GM21390 (cell line): ENCODE results near the gene MSRB2.

ENCODE experiments used
- ATAC-seq: cut with Tn5 transposase; IDR thresholded peaks from one replicate; pipeline ENCODE4 v1.9.1; 2021; ENCODE audit not compliant: unreplicated experiment

Gene MSRB2

GRCh38 chr10:23111517-23112286 is 16.3 kb downstream of the MSRB2 start:
- ATAC-seq, result no peak

DNA sequence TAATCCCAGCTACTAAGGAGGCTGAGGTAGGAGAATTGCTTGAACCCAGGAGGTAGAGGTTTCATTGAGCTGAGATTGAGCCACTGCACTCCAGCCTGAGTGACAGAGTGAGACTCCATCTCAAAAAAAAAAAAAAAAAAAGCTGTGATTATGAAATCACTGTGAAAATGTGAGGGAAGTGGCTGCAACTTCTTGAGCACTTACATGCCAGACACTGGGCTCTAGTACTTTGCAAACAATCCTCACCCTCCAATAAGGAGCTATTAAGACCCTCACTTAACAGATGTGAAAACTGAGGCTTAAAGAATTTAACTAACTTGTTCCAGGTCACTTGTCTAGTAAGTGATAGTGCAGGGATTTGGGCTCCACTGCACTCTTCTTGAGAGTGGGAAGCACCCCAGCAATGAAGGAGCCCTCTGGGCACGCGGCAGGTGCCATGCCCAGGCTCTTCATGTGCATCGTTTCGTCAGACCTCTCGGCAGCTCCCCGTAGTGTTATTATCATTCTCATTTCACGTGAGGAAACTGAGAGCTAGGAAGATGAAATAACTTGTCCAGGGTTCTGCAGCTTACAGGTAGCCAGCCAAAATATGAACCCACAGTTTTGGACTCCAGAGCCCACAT is 19.0 kb downstream of the MSRB2 start:
- ATAC-seq, result no peak

GRCh38 chr10:23116486-23117205 is 21.3 kb downstream of the MSRB2 start:
- ATAC-seq, result no peak

DNA sequence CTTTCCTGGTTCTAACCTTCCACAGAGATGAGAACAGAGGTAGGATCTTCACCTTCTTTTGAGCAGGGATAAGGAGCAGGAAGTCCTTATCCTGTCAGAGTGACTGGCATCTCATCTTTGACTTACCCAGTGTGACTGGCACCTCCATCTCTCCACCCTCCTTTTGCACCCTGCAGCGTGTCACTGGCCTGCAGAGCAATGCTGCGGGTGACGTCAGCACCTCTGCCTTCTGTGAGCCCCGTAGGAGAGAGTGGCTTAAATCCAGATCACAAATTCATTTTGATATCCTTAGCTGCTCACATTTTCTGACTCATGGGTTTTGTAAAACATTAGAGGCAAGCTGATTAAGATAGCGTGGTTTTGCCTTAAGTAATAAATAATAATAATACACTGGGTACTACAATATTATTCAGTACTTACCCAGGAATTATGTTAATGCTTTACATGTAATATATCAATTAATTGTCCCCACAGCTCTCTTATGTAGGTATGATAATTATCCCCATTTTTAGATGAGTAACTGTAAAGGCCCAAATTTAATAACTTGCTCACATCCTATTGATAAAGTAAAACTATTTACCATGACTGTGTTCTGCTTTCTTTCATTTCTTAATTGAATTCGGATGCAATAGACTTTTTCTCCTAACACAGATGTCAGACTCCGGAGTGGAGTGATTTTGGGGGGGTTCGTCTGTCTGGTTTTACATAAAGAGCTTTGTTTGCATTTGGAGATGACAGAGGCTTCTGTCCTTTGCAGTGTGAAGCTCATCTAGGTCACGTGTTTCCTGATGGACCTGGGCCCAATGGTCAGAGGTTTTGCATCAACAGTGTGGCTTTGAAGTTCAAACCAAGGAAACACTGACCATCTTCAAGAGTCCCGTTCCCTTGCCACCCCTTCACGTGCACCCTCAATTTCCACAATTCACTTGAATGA is 24.9 kb downstream of the MSRB2 start:
- no peak for ATAC-seq

DNA sequence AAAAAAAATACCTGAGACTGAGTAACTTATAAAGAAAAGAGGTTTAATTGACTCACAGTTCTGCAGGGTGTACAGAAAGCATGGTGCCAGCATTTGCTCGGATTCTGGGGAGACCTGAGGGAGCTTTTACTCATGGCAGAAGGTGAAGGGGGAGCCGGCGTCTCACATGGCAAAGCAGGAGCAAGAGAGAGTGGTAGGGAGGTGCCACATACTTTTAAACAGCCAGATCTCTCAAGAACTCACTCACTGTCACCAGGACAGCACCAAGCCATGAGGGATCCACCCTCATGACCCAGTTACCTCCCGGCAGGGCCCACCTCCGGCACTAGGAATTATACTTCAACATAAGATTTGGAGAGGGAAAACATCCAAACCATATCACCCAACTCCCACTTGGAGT is 25.8 kb downstream of the MSRB2 start:
- ATAC-seq, result no peak

DNA sequence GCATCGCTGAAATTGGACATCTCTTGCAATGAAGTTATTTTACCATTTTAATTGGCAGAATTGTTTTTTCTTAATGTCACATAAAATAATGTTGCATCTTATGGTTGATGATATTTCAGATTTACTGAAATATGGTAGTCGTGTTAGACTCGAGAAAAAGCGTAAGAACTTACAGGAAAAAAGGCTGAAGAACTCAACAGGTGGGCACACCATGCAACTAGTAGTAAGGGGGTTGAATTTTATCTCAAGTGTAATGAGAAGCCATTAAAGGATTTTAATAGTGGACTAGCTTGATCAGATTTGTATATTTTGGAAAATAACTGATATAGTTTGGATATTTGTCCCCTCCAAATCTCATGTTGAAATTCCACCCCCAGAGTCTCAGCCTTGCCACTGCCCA is 41.1 kb downstream of the MSRB2 start:
- no peak for ATAC-seq

GRCh38 chr10:23139677-23140076 is 44.3 kb downstream of the MSRB2 start:
- ATAC-seq, result no peak

- no peak for ATAC-seq
Measured at GRCh38 chr10:23141995-23142394, 46.6 kb downstream of the MSRB2 start.

GRCh38 chr10:23146258-23146657 is 50.9 kb downstream of the MSRB2 start:
- no peak for ATAC-seq

DNA sequence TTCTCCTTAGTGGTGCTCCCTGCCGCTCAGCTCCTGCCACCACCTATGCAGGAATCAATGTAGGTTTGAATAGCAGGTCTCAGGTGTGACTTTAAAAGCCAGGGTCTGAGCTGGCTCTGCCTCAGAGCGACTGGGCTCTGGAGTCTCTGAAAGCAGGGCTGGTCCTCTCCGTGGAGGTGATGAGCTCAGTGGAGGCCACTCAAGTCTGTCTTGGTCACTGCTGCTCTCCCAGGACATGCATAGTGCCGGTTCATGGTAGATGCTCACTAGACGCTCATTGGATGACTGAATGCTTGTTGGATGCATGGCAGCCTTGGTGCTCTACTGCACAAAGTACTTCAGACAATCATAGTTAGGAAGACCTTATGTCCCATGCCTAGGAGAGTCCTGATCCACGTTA is 51.7 kb downstream of the MSRB2 start:
- no peak for ATAC-seq

- ATAC-seq, result no peak
Measured at GRCh38 chr10:23148214-23148613, 52.8 kb downstream of the MSRB2 start.

GRCh38 chr10:23150091-23150490 is 54.7 kb downstream of the MSRB2 start:
- ATAC-seq, result no peak

DNA sequence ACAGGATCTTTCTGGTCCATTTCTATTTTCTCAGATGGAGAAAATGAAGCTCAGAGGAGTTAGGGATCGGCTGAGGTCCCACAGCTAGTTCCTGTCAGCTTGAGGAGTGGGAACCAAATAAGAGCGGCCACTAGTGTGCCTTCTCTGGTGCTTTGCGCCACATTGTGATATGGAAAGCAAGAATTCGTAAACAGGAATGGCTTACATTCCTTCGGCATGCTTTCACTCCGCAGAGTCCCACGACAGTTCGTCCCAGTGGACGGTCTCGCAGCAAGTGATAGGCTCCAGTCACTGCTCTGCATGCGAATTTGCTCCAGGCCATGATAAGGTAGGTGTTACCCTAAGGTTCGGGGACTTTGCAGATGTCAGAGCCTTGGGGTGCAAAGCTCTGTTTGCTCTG is 55.2 kb downstream of the MSRB2 start:
- ATAC-seq, result no peak

DNA sequence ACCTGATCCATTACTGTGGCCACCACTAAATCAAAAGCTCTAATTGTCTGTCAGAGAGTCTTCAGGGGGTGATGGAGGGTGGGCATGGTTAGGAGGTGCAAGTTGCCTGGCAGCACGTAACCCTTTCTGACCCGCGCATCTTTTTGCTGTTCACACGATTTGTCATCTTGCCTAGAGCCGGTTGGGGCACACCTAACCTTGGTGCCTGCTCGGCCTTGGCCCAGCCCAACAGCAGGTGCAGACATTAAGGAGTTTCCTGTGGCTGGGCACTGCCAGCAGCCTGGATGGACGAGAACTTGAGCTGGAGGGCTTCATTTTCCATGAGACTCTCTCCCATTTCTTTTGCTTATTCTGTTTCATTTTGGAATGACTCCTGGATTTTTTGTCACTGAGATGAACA is 55.7 kb downstream of the MSRB2 start:
- ATAC-seq, result no peak

GRCh38 chr10:23155169-23155568 is 59.8 kb downstream of the MSRB2 start:
- no peak for ATAC-seq

DNA sequence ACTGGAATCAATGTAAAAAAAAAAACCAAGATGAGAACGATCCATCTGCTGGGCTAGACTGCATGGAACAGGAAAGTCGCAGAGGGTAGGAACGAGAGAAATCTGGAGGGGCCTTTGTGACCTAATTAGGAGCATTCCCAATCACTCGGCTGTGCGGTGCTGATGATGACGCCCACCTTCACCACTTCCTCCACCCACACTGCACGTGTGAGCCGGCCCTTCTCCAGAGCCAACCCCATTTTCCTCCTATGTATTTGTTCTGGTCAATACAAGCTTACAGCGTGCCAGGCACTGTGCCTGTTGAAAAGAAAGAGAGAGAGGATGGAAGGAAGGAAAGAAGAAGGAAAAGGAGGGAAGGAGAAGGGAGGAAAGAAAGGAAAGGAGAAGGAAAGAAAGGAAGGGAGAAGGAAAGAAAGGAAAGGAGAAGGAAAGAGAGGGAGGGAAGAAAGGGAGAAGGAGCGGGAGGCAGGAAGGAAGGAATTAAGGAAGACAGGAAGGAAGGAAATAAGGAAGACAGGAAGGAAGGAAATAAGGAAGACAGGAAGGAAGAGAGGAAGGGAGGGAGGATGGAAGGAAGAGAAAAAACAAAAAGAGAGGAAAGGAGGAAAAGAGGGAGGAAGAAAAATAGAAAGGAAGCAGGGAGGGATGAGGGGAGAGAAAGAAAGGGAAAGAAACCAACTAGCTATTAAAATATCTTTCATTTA is 61.2 kb downstream of the MSRB2 start:
- ATAC-seq, result no peak

- no peak for ATAC-seq
Measured at GRCh38 chr10:23157239-23157681, 61.9 kb downstream of the MSRB2 start.

- ATAC-seq, result peak; percentile 73
Measured at GRCh38 chr10:23157691-23158369, 62.5 kb downstream of the MSRB2 start.

DNA sequence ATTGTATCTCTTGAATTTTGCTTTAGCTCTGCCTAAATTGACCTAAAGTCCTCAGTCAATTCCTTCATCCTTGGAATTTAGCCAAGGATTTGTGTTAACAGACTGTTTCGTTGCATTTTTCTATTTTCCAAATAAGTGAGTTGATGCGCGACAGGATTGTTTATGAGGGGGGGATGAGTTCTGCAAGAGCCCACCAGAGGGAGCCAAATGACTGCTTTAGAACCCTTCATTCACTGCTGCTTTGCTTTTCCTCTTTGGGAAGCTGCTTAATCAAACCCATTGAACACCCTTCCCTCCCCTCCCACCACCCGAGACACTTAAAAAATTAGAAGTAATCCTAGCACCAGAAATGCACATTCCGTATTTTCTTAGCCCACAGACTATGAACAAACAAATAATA is 63.0 kb downstream of the MSRB2 start:
- ATAC-seq, result peak; percentile 84
